Testis (tissue), 2 donors: ENCODE measurements around the gene IRF2.

ENCODE experiments used
- CTCF ChIP-seq, 3 experiments: fragments of 450-650 bp in 2 of 3; fragments of 200-600 bp in 1 of 3; sonication (generic) in 1 of 3; IDR thresholded peaks; one replicate each; pipeline ENCODE4 v1.5.1; 2016 to 2019; ENCODE audit warnings: antibody characterized with exemption in 3 of 3, mild to moderate bottlenecking in 2 of 3, moderate library complexity in 1 of 3
- POLR2A ChIP-seq: fragments of 450-650 bp; IDR thresholded peaks from one replicate; pipeline ENCODE4 v1.6.1; 2017; ENCODE audit warnings: antibody characterized with exemption, mild to moderate bottlenecking, moderate library complexity

DNA sequence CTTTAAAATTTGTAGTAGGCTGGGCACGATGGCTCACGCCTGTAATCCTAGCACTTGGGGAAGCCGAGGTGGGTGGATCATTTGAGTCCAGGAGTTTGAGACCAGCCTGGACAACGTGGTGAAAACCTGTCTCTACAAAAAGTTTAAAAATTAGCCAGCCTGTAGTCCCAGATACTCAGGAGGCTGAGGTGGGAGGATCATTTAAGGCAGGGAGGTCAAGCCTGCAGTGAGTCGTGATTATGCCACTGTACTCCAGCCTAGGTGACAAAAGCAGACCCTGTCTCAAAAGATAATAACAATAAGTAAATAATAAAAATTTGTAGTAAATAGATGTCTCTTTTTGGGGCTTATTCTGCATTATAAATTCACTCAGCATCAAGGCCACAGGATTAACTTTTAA, 118.5 kb downstream of the IRF2 start:
- TF ChIP-seq CTCF (IDR thresholded peaks at IDR 0.05) = no peak
- no peak for TF ChIP-seq POLR2A
